Measurements from ENCODE around the gene CEMIP. TPM values are rescaled to one million over a fixed set of nuclear protein-coding genes. Genes with fewer than 3 reads are reported as not detected.

CEMIP gene
- total RNA-seq, 1 donor from 2014 or later = 0.46 TPM

GRCh38 chr15:80979538-80980200, 200.5 kb downstream of the CEMIP start:
- intact Hi-C loops (cut with DNase I) = loop anchor here (10.0 kb wide), 1 partner anchor 285 kb away; no protein-coding TSS in a partner anchor
- no peak for DNase-seq (ENCODE audit: low spot score)

- intact Hi-C loops (cut with DNase I) = no loop called here
- DNase-seq (ENCODE audit: low spot score) = no peak
Observed at GRCh38 chr15:80982205-80982604, 203.0 kb downstream of the CEMIP start.

GRCh38 chr15:80982839-80983238, 203.7 kb downstream of the CEMIP start:
- intact Hi-C loops (cut with DNase I) = no loop called here
- no peak for DNase-seq (ENCODE audit: low spot score)

GRCh38 chr15:80984856-80985255, 205.7 kb downstream of the CEMIP start:
- intact Hi-C loops (cut with DNase I) = no loop called here
- no peak for DNase-seq (ENCODE audit: low spot score)

GRCh38 chr15:80985981-80986380, 206.8 kb downstream of the CEMIP start:
- no peak for DNase-seq (ENCODE audit: low spot score)
- intact Hi-C loops (cut with DNase I) = no loop called here

GRCh38 chr15:80986487-80986886, 207.3 kb downstream of the CEMIP start:
- DNase-seq (ENCODE audit: low spot score) = no peak
- intact Hi-C loops (cut with DNase I) = no loop called here

GRCh38 chr15:80988148-80988796, 209.1 kb downstream of the CEMIP start:
- intact Hi-C loops (cut with DNase I) = no loop called here
- no peak for DNase-seq (ENCODE audit: low spot score)

GRCh38 chr15:80989081-80989517, 209.9 kb downstream of the CEMIP start:
- intact Hi-C loops (cut with DNase I) = no loop called here
- DNase-seq (ENCODE audit: low spot score) = no peak

- DNase-seq (ENCODE audit: low spot score) = peak; percentile 99
- intact Hi-C loops (cut with DNase I) = no loop called here
Observed at GRCh38 chr15:80989518-80990478, 210.6 kb downstream of the CEMIP start, which contains the start of gene MESD. TSS of gene MESD (minus strand) at chr15:80989819. CDS start at chr15:80989791, 28 bp downstream.

- intact Hi-C loops (cut with DNase I) = no loop called here
- DNase-seq (ENCODE audit: low spot score) = no peak
Observed at GRCh38 chr15:80990955-80991354, 211.8 kb downstream of the CEMIP start.

GRCh38 chr15:80991421-80991820, 212.3 kb downstream of the CEMIP start:
- intact Hi-C loops (cut with DNase I) = no loop called here
- no peak for DNase-seq (ENCODE audit: low spot score)

- intact Hi-C loops (cut with DNase I) = no loop called here
- no peak for DNase-seq (ENCODE audit: low spot score)
Observed at GRCh38 chr15:80992006-80992405, 212.8 kb downstream of the CEMIP start.

GRCh38 chr15:80992441-80992840, 213.3 kb downstream of the CEMIP start:
- intact Hi-C loops (cut with DNase I) = no loop called here
- no peak for DNase-seq (ENCODE audit: low spot score)

GRCh38 chr15:80996247-80996646, 217.1 kb downstream of the CEMIP start:
- intact Hi-C loops (cut with DNase I) = loop anchor here (5.0 kb wide), 1 partner anchor 271 kb away; no protein-coding TSS in a partner anchor
- no peak for DNase-seq (ENCODE audit: low spot score)

- no peak for DNase-seq (ENCODE audit: low spot score)
- intact Hi-C loops (cut with DNase I) = loop anchor here (5.0 kb wide), 1 partner anchor 270 kb away; no protein-coding TSS in a partner anchor
Observed at GRCh38 chr15:80997692-80998091, 218.5 kb downstream of the CEMIP start.

- no peak for DNase-seq (ENCODE audit: low spot score)
- intact Hi-C loops (cut with DNase I) = loop anchor here (5.0 kb wide), 1 partner anchor 269 kb away; no protein-coding TSS in a partner anchor
Observed at GRCh38 chr15:80998251-80998650, 219.1 kb downstream of the CEMIP start.

GRCh38 chr15:80999623-81000036, 220.5 kb downstream of the CEMIP start:
- intact Hi-C loops (cut with DNase I) = loop anchor here (5.0 kb wide), 1 partner anchor 268 kb away; no protein-coding TSS in a partner anchor
- no peak for DNase-seq (ENCODE audit: low spot score)

- intact Hi-C loops (cut with DNase I) = no loop called here
- no peak for DNase-seq (ENCODE audit: low spot score)
Observed at GRCh38 chr15:81000144-81000623, 221.0 kb downstream of the CEMIP start.

- intact Hi-C loops (cut with DNase I) = no loop called here
- DNase-seq (ENCODE audit: low spot score) = peak; percentile 95
Observed at GRCh38 chr15:81000624-81001151, 221.5 kb downstream of the CEMIP start, which contains the start of gene TLNRD1. TSS of gene TLNRD1 (plus strand) at chr15:81000923. CDS start at chr15:81002272, 1,349 bp downstream.

Data from cardiac septum (tissue), 1 donor.